VCaP (cell line): ENCODE data around the gene SMYD3.
"Not testable (repeated sequence)": the region's sequence is repeated elsewhere in the genome, so short reads cannot be mapped to it uniquely, and the experiment has no call there.

Source experiments
- H3K27ac ChIP-seq: fragments of 450-650 bp; 2 replicates; pipeline ENCODE4 v1.5.1; 2017
- CTCF ChIP-seq: fragments of 450-650 bp; conservative IDR thresholded peaks from 2 replicates; pipeline ENCODE4 v1.5.1; 2017; ENCODE audit warnings: mild to moderate bottlenecking, moderate library complexity

Gene SMYD3

DNA sequence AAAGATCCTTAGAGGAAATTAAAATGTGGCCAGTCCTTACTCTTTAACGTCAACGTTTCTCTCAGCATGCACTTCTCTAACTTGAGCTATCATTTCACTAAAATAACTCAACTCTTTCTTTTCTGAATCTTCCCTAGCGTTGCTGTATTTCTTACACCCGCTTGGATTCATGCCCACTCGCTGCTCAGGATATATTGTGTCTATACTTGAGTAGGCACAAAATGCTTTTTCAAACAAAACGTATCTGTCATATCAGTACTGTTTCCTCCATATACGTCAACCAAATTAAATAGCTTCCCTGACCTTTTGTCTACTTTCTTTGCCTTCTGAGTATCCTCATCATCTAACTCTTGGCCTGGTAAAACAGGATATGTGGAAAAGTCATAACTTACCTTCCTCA, 549.7 kb downstream of the SMYD3 start:
- no peak for TF ChIP-seq CTCF

DNA sequence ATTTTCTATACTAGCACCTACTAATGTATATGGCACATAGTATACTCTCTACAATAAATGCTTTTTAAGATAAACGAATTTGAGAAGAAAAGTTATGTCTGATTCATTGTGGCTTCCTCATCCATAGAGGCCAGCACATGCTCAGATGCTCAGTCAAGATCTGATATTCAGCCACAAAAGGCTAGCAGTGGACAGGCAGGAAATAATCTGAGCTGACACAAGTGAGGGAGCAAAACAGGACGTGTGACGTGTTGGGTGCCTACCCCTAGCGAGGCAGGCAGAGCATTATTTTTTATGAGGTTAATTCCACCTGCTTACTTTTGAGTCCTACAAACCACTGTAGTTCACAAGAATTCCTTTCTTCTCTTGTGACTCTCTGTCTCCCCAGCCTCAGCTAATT, 550.9 kb downstream of the SMYD3 start:
- H3K27ac ChIP-seq = no peak overlapping the region
- no peak for TF ChIP-seq CTCF

More for the DNA sequence above, 549.7 kb downstream of the SMYD3 start:
- no peak overlapping the region for H3K27ac ChIP-seq

DNA sequence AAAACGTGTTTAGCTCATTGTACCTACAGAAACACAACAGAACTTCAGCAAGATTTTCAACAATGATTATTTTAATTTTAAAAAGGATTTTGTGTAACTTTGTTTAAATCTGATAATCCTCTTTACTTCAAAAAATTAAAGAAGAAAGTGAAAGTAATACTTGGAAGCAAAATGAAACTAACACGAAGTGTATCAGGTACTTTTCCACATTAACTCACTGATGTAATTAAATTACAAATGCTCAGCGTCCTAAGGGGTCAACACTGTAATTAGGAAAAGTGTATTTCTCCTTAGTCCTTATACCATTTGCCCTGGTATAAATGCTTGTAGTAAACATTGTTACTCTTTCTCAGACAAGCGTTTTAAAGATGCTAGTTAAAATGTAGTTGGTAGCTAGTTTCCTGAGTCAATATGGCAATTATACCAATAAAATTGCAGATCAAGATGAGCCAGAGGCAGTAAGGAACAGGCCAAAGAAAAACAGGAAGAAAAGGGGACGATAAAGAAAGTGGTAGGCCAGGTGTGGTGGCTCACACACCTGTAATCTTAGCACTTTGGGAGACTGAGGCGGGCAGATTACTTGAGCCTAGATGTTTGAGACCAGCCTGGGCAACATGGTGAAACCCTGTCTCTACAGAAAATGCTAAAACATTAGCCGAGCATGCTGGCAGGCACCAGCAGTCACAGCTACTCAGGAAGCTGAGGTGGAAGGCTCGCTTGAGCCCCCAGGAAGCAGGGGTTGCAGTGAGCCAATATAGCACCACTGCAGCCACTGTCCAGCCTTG, 553.0 kb downstream of the SMYD3 start:
- peak overlapping the region; percentile 88 for H3K27ac ChIP-seq
- no peak for TF ChIP-seq CTCF

GRCh38 chr1:245952383-245953026, 554.6 kb downstream of the SMYD3 start:
- H3K27ac ChIP-seq = no peak overlapping the region; the same call in 1 of the 2 replicates
- TF ChIP-seq CTCF = no peak

DNA sequence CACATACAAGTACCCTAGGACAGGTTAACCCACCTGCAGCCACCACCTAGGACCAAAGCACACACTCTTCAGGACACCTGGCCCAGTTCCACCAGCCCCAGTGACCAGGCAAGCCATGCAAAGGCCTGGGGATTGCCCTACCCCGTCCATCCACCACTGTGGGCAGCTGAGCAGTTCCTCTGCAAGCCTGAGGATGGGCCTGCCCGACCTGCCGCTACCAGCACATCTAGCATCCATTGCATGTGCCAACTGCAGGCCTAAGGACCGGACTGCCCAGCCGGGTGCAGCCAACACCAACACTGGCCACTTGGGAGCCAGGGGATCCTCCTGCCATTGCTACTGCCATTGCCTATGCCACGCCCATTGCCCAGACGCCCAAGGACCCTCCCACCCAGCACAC, 558.3 kb downstream of the SMYD3 start:
- TF ChIP-seq CTCF = no peak
- H3K27ac ChIP-seq = no peak overlapping the region

GRCh38 chr1:245946905-245947304, 560.2 kb downstream of the SMYD3 start:
- no peak for TF ChIP-seq CTCF
- no peak overlapping the region for H3K27ac ChIP-seq

- not testable (repeated sequence) for H3K27ac ChIP-seq
Observed at GRCh38 chr1:245945136-245945535, 561.9 kb downstream of the SMYD3 start.

DNA sequence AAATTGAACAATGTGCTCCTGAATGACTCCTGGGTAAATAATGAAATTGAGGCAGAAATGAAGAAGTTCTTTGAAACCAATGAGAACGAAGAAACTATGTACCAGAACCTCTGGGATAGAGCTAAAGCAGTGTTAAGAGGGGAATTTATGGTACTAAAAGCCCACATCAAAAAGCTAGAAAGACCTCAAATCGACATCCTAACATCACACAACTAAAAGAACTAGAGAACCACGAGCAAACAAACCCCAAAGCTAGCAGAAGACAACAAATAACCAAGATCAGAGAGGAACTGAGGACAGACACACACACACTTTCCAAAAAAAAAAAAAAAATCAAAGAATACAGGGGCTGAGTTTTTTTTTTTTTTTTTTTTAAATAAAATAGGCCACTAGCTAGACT, 564.2 kb downstream of the SMYD3 start:
- no peak for TF ChIP-seq CTCF
- no peak overlapping the region for H3K27ac ChIP-seq

DNA sequence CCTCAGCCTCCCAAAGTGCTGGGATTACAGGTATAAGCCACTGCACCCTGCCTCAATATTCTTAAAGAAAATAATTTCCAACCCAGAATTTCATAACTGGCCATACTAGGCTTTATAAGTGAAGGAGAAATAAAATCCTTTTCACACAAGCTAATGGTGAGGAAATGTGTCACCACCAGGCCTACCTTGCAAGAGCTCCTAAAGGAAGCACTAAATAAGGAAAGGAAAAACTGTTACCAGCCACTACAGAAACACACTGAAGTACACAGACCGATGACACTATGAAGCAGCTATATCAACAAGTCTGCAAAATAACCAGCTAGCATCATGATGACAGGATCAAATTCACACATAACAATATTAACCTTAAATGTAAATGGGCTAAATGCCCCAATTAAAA, 565.3 kb downstream of the SMYD3 start:
- H3K27ac ChIP-seq = not testable (repeated sequence)
